Thoracic aorta (tissue), 2 donors: ENCODE measurements around the gene TOM1. TPM values are rescaled to one million over a fixed set of nuclear protein-coding genes. Genes with fewer than 3 reads are reported as not detected.
A peak's percentile ranks its signal among the peaks of the same experiment; 100 is the strongest.

Experiments
- ATAC-seq: fragments of 150-250 bp; one replicate; pipeline ENCODE4 v1.8.0; 2017; ENCODE audit warnings: low read depth; ENCODE audit not compliant: insufficient number of reproducible peaks, low FRiP score
- DNase-seq: peaks from one replicate; pipeline ENCODE4 v3.0.0-alpha.2; 2020; ENCODE audit warnings: low spot score
- H3K27ac ChIP-seq, 2 donors: fragments of 200-600 bp; sonication (generic); 1 replicate in 1 of 2; 2 replicates in 1 of 2; pipeline ENCODE4 v1.5.1; 2016; ENCODE audit warnings: mild to moderate bottlenecking in 2 of 2, moderate library complexity in 2 of 2
- H3K27me3 ChIP-seq: fragments of 200-600 bp; sonication (generic); replicated peaks from 2 replicates; pipeline ENCODE4 v1.6.0; 2016; ENCODE audit warnings: mild to moderate bottlenecking; ENCODE audit not compliant: insufficient read depth
- H3K36me3 ChIP-seq: fragments of 200-600 bp; sonication (generic); one replicate; pipeline ENCODE4 v1.5.1; 2016
- H3K4me1 ChIP-seq, 2 donors: fragments of 200-600 bp; sonication (generic); 1 replicate in 1 of 2; 2 replicates in 1 of 2; pipeline versions ENCODE4 v1.5.1 to v1.6.0; 2016; ENCODE audit warnings: low read depth in 2 of 2, mild to moderate bottlenecking in 1 of 2; ENCODE audit not compliant: control insufficient read depth in 1 of 2
- H3K4me3 ChIP-seq: fragments of 200-600 bp; sonication (generic); 2 replicates; pipeline ENCODE4 v1.5.1; 2016; ENCODE audit warnings: mild to moderate bottlenecking
- H3K9me3 ChIP-seq: fragments of 200-600 bp; sonication (generic); 2 replicates; pipeline ENCODE4 v1.5.1; 2016
- total RNA-seq, 2 donors: library from RNA; depleted of rRNA; stranded (reverse); fragments of >200 nt; gene quantifications; one replicate each; pipeline versions ENCODE4 v1.1.0 to v1.2.3, GENCODE V29; 2016
- TF ChIP-seq, protein P1 (sequence below): fragments of 200-600 bp; sonication (generic); IDR thresholded peaks from one replicate; pipeline ENCODE4 v1.5.1; 2019; ENCODE audit warnings: antibody characterized with exemption

The TOM1 gene
- total RNA-seq, 2 donors from 2014 or later = 64.7 to 78.4 TPM

DNA sequence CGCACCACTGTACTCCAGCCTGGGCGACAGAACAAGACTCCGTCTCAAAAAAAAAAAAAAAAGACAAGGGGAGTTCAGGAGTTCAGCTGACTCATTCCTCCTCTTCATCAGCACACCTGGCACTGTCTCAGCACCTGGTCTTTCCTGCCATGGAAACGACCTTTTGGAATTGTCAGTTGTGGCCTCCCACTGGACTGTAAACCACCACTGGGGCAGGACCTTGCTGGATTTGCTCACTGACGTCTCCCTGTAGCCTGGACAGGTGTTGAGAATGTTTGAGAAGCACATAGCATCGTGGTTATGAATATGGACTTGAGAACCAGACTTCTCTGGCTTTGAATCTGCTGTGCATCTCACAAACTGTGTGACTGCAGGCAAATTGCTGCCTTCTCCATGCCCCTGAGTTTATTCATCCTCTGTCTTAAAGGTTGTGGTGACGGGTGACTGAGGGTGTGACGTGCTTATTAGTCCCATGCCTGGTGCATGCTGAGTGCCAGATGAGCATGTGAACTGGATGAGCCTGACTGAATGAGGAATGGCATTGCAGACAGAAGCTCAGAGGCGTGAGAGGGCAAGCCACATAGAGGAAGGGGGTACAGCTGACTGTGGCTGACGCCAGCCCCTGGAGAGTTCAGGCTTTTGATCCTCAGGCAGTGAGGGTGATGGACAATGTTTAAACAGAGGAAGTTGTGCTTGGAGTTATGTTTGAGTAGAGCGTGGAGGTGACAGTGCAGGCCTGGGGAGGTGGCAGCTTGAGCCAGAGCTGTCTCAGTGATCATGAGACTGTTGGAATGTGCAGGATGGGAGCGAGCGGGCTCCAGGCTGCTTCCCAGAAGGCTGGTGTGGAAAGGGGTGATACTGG, 12.7 kb downstream of the TOM1 start:
- DNase-seq (no peak), ATAC-seq (no peak)
- Histone ChIP-seq H3K4me3 (no peak overlapping the region), H3K27ac (peak overlapping the region; percentile 79 to 94), H3K9me3 (no peaks in the 10 kb centered on the region), H3K27me3 (no peaks in the 10 kb centered on the region), H3K4me1 (peaks cover 25 to 50% of the 10 kb centered on the region in 2 donors), H3K36me3 (no peaks in the 10 kb centered on the region)
- TF ChIP-seq, protein P1, sequence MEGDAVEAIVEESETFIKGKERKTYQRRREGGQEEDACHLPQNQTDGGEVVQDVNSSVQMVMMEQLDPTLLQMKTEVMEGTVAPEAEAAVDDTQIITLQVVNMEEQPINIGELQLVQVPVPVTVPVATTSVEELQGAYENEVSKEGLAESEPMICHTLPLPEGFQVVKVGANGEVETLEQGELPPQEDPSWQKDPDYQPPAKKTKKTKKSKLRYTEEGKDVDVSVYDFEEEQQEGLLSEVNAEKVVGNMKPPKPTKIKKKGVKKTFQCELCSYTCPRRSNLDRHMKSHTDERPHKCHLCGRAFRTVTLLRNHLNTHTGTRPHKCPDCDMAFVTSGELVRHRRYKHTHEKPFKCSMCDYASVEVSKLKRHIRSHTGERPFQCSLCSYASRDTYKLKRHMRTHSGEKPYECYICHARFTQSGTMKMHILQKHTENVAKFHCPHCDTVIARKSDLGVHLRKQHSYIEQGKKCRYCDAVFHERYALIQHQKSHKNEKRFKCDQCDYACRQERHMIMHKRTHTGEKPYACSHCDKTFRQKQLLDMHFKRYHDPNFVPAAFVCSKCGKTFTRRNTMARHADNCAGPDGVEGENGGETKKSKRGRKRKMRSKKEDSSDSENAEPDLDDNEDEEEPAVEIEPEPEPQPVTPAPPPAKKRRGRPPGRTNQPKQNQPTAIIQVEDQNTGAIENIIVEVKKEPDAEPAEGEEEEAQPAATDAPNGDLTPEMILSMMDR = no peak

DNA sequence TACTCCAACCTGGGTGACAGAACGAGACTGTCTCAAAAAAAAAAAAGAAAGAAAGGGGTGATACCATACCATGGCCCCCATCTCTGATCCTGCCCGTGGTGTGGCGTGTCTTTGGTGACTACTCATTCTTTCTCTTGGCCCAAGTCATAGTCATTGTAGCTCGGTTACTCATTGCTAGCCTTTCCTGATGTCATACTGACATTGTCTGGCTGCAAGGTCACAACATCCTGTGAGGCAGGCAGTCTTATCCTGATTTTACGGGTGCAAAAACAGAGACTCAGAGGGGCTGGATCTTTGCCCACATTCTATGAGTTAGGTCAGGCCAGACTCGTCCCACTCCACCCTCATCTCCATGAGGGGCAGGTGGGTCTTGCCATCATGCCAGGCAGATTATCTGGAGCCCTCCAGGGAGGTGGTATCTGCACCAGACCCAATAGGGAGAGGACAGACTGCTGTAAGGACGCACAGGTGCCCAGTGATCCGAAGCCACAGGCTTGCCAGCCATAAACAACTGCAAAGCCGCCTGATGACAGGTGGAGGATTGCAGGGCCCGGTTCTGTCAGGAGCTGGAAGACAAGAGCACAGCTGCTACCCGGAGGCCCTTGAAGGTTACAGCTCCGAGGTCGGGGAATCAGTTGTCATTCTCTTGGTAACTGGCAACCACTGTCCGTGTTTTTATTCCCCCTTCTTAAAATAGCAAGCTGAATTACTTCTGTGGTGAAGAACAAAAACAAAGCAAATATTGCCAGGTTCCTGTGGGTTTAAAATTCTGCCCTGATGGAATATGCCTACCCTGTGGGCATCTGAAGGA, 13.8 kb downstream of the TOM1 start:
- H3K27ac ChIP-seq = peak overlapping the region; percentile 79 to 94
- H3K4me3 ChIP-seq = peak overlapping the region; percentile 28
- no peaks in the 10 kb centered on the region for H3K27me3 ChIP-seq
- ATAC-seq = peak; percentile 89
- TF ChIP-seq, protein P1 = no peak
- peaks cover 25 to 50% of the 10 kb centered on the region in 2 donors for H3K4me1 ChIP-seq
- H3K9me3 ChIP-seq = no peaks in the 10 kb centered on the region
- peaks cover 2% of the 10 kb centered on the region for H3K36me3 ChIP-seq
- peak; percentile 62 for DNase-seq

GRCh38 chr22:35314161-35314942, 14.7 kb downstream of the TOM1 start:
- DNase-seq (no peak), ATAC-seq (no peak)
- Histone ChIP-seq H3K27ac (peak overlapping the region; percentile 79 to 94), H3K9me3 (no peaks in the 10 kb centered on the region), H3K27me3 (no peaks in the 10 kb centered on the region), H3K4me3 (no peak overlapping the region), H3K36me3 (peaks cover 6% of the 10 kb centered on the region), H3K4me1 (peaks cover 25 to 50% of the 10 kb centered on the region in 2 donors)
- TF ChIP-seq, protein P1 = no peak

- no peak for ATAC-seq
- Histone ChIP-seq H3K27me3 (no peaks in the 10 kb centered on the region), H3K4me3 (no peak overlapping the region), H3K4me1 (peaks cover 25 to 50% of the 10 kb centered on the region in 2 donors), H3K27ac (peak overlapping the region; percentile 55 to 94), H3K9me3 (no peaks in the 10 kb centered on the region), H3K36me3 (peaks cover 6% of the 10 kb centered on the region)
- no peak for DNase-seq
- TF ChIP-seq, protein P1 = no peak
Observed at GRCh38 chr22:35315141-35315854, 15.6 kb downstream of the TOM1 start.
